Measurements from ENCODE around the gene CMIP.

Gene CMIP

DNA sequence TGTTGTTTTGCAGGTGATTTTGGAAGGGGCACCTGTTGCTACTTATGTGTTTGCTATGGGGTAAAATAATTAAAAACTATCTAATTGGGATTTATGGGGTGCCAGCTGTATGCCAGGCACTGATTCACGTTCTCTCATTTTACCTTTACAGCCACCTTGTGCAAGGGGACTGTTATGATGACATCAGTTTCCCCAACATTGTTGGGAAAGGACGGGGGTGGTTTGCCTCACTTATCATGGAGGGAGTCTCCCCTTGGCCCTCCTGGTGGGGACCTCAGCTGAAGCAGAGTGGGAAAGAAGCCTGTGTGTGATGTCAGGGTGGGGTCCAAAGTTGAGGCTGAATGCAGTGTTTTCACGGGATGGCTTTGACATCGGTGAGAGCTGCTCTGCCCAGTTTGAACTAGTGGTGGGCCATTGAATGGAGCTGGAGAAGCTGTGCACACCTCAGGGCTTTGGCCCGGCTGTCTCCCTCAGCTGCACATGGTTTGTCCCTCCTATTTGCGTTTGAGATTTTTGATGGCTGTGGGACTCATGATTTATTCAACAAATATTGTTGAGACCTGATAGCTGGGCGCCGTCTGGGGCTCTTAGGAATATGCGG, 36.1 kb downstream of the CMIP start:
- DNase-seq (no peak), ATAC-seq (ENCODE audit: insufficient read depth, low read depth) (no peak)
- Histone ChIP-seq H3K36me3 (ENCODE audit: insufficient read depth, low read length) (peaks cover 34% of the 10 kb centered on the region), H3K27ac (ENCODE audit: low read length) (0 out of 2 replicates have a peak overlapping the region, but pooled peaks have one; percentile 27), H3K9me3 (ENCODE audit: insufficient read depth, low read length, severe bottlenecking) (no peaks in the 10 kb centered on the region), H3K4me2 (ENCODE audit: insufficient read depth, low read length) (no peak overlapping the region), H3K79me2 (ENCODE audit: insufficient read depth, low read length) (peaks cover 100% of the 10 kb centered on the region), H3K27me3 (ENCODE audit: insufficient read depth, low read length, poor library complexity) (no peaks in the 10 kb centered on the region), H2AFZ (ENCODE audit: low read depth, low read length) (no peak overlapping the region), H3K4me1 (ENCODE audit: insufficient read depth, low read length) (no peaks in the 10 kb centered on the region), H3K9ac (ENCODE audit: low read depth, low read length) (no peak overlapping the region), H4K20me1 (ENCODE audit: insufficient read depth, low read length) (peaks cover 87% of the 10 kb centered on the region), H3K4me3 (ENCODE audit: low read depth in 1 of 2, low read length in 2 of 2) (no peak overlapping the region)
- no peak for TF ChIP-seq EZH2 (IDR thresholded peaks at IDR 0.05; ENCODE audit: borderline replicate concordance, low read depth, low read length, severe bottlenecking)
- TF ChIP-seq, protein P1, sequence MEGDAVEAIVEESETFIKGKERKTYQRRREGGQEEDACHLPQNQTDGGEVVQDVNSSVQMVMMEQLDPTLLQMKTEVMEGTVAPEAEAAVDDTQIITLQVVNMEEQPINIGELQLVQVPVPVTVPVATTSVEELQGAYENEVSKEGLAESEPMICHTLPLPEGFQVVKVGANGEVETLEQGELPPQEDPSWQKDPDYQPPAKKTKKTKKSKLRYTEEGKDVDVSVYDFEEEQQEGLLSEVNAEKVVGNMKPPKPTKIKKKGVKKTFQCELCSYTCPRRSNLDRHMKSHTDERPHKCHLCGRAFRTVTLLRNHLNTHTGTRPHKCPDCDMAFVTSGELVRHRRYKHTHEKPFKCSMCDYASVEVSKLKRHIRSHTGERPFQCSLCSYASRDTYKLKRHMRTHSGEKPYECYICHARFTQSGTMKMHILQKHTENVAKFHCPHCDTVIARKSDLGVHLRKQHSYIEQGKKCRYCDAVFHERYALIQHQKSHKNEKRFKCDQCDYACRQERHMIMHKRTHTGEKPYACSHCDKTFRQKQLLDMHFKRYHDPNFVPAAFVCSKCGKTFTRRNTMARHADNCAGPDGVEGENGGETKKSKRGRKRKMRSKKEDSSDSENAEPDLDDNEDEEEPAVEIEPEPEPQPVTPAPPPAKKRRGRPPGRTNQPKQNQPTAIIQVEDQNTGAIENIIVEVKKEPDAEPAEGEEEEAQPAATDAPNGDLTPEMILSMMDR (IDR thresholded peaks at IDR 0.05; ENCODE audit: borderline replicate concordance, extremely low read depth, low read length, poor library complexity, severe bottlenecking): no peak

DNA sequence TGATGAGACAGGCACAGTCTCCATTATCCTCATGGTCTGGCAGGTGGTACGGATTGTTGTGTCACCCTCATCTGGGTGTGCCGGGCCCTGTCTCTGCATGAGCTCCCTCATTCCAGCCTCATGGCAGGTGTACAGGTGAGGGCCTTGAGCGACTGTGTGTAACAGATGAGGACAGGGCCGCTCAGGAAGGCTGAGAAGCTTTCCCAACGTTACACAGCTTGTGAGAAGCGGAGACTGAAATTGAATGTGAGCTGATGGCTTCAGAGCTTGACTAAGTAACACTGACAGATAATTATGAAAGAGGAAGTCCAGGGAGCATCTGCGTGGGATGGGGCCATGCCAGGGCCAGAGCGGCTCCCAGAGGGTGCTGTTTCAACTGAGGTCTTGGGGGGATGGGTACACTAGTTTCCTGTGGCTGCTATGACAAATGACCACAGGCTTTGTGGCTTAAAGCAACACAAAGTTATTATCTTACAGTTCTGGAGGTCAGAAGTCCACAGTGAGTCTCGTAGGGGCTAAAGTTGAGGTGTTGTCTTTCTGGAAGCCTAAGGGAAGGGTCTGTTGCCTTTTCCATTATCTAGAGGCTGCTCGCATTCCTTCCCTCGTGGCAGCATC, 36.7 kb downstream of the CMIP start:
- Histone ChIP-seq H3K36me3 (ENCODE audit: insufficient read depth, low read length) (peaks cover 35% of the 10 kb centered on the region), H3K27ac (ENCODE audit: low read length) (peak overlapping the region; percentile 27; the same call in 1 of the 2 replicates), H2AFZ (ENCODE audit: low read depth, low read length) (no peak overlapping the region), H3K4me3 (ENCODE audit: low read depth in 1 of 2, low read length in 2 of 2) (no peak overlapping the region), H3K9me3 (ENCODE audit: insufficient read depth, low read length, severe bottlenecking) (no peaks in the 10 kb centered on the region), H3K27me3 (ENCODE audit: insufficient read depth, low read length, poor library complexity) (no peaks in the 10 kb centered on the region), H3K9ac (ENCODE audit: low read depth, low read length) (no peak overlapping the region), H3K4me1 (ENCODE audit: insufficient read depth, low read length) (no peaks in the 10 kb centered on the region), H3K79me2 (ENCODE audit: insufficient read depth, low read length) (peaks cover 100% of the 10 kb centered on the region), H4K20me1 (ENCODE audit: insufficient read depth, low read length) (peaks cover 89% of the 10 kb centered on the region), H3K4me2 (ENCODE audit: insufficient read depth, low read length) (no peak overlapping the region)
- DNase-seq: no peak
- no peak for ATAC-seq (ENCODE audit: insufficient read depth, low read depth)
- TF ChIP-seq, protein P1 (IDR thresholded peaks at IDR 0.05; ENCODE audit: borderline replicate concordance, extremely low read depth, low read length, poor library complexity, severe bottlenecking): no peak
- TF ChIP-seq EZH2 (IDR thresholded peaks at IDR 0.05; ENCODE audit: borderline replicate concordance, low read depth, low read length, severe bottlenecking): no peak

DNA sequence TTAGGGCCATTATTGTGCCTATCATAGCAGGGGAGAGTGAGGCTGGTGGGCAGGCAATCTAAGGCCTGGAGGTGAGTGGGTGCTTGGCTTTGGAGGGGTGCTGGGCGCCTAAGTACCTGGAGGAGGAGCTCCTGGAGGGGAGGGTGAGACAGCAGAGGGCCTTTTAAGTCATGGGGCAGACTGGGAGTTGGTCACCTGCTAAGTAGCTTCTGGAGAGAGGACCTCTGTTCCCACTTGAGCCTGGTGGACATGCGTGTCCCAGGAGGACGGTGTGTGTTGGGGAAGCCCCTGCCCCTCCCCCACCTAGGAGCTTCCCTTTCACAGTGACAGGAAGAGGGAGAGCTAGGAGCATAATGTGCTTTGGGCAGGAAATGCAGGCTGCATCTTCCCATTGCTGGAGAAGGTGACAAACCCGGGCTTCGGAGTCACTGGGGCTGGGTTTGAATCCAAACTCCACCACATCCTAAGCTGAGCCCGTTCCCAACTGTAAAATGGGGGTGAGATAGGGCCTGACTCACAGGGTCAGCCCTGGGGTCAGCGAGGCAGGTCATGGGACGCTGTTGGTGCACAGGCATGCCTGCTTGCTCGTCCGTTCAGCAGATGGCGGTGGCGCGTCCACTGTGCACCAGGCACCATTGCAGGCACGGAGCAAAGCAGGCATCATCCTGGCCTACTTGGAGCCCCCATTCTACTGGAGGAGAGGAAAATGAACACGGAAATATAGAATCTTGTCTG, 37.9 kb downstream of the CMIP start:
- Histone ChIP-seq H3K27me3 (ENCODE audit: insufficient read depth, low read length, poor library complexity) (no peaks in the 10 kb centered on the region), H3K27ac (ENCODE audit: low read length) (peak overlapping the region; percentile 22; the same call in 1 of the 2 replicates), H3K9ac (ENCODE audit: low read depth, low read length) (no peak overlapping the region), H4K20me1 (ENCODE audit: insufficient read depth, low read length) (peaks cover 91% of the 10 kb centered on the region), H3K4me2 (ENCODE audit: insufficient read depth, low read length) (no peak overlapping the region), H2AFZ (ENCODE audit: low read depth, low read length) (no peak overlapping the region), H3K79me2 (ENCODE audit: insufficient read depth, low read length) (peaks cover 100% of the 10 kb centered on the region), H3K36me3 (ENCODE audit: insufficient read depth, low read length) (peaks cover 33% of the 10 kb centered on the region), H3K9me3 (ENCODE audit: insufficient read depth, low read length, severe bottlenecking) (no peaks in the 10 kb centered on the region), H3K4me3 (ENCODE audit: low read depth in 1 of 2, low read length in 2 of 2) (no peak overlapping the region), H3K4me1 (ENCODE audit: insufficient read depth, low read length) (no peaks in the 10 kb centered on the region)
- ATAC-seq (ENCODE audit: insufficient read depth, low read depth) (no peak), DNase-seq (no peak)
- TF ChIP-seq EZH2 (IDR thresholded peaks at IDR 0.05; ENCODE audit: borderline replicate concordance, low read depth, low read length, severe bottlenecking): no peak
- TF ChIP-seq, protein P1 (IDR thresholded peaks at IDR 0.05; ENCODE audit: borderline replicate concordance, extremely low read depth, low read length, poor library complexity, severe bottlenecking): no peak
